ENCODE measurements around the gene OR6K3. TPM values are rescaled to one million over a fixed set of nuclear protein-coding genes. Genes with fewer than 3 reads are reported as not detected.

Gene OR6K3
- total and polyA plus RNA-seq, 2 of the 13 experiments (the other 11 are each of a cell fraction or from before 2014, with no cell fraction given), result not detected

DNA sequence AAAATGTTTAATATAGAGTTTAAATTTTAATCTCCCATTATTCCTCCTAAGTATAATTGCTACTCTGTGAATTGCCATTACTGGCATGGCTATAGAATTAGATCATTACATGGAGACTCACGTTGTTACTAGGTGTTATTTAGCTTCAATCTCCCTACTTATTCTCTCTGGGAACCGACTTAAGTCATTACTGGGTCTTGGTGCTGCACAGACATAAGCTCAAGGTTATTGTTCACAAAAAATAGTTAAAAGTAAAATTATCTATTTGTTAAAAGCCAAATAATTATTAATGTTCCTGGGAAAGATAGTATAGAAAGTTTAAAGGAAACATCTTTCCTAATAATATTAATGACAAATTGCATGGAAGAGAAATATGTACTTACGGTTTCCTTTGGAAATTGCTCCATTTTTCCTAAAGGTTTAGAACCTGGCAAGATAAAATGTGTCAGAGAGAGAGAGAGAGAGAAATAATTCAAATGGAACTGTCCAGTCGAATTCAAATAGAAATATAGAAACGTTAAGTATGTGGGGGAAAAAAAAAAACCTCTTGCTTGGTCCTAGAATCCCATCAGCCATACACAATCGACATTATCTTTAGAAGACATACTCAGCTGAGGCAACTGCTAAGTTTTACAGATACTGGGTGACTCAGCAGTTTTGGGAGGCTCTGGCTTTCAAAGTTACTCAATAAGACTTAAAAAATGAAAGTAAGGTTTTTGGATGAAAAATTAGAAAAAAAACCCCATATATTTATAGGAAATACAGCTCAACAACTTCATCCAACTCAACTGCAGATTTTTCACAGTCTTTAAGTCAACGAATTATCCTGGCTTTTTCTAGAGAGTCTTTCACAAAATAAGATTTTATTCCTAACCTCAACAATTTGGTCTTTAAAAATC lies 34.2 kb downstream of the OR6K3 start, which contains the start of gene SPTA1:
Gene SPTA1 (minus strand): TSS at position 605 of the 899 bp plus-strand sequence. CDS start 198 bp downstream, at position 407.
- Histone ChIP-seq H3K36me3 (replicated peaks in 1 of 2; ENCODE audit: control insufficient read depth in 1 of 2, insufficient read depth in 2 of 2, low read length in 2 of 2) (no peaks in the 10 kb centered on the region), H3K27me3 (ENCODE audit: control insufficient read depth in 1 of 2, insufficient read depth in 2 of 2, low read length in 2 of 2) (no peaks in the 10 kb centered on the region), H3K4me1 (ENCODE audit: insufficient read depth, low read length) (no peaks in the 10 kb centered on the region), H3K4me3 (replicated peaks in 1 of 3; ENCODE audit: insufficient read depth in 1 of 3, low read depth in 2 of 3, low read length in 3 of 3) (no peak within 1 kb of the TSS), H3K9me3 (ENCODE audit: low read length) (0 out of 2 replicates have a peak, but pooled peaks cover 4% of the 10 kb centered on the region), H2AFZ (ENCODE audit: low read length) (no peak within 1 kb of the TSS), H3K27ac (ENCODE audit: extremely low read length, insufficient read depth, low read length) (no peak within 1 kb of the TSS), H3K79me2 (ENCODE audit: insufficient read depth, low read length) (no peaks in the 10 kb centered on the region), H3K9ac (ENCODE audit: insufficient read depth, low read depth, low read length) (no peak within 1 kb of the TSS), H3K4me2 (ENCODE audit: low read depth, low read length) (no peak within 1 kb of the TSS), H4K20me1 (ENCODE audit: insufficient read depth, low read length) (no peaks in the 10 kb centered on the region)
- POLR2A ChIA-PET, result no interaction called here
- CTCF ChIA-PET (ENCODE audit: low intra/inter-chr PET ratio, low total read pairs), result no interaction called here
- WGBS (ENCODE audit: low lambda C conversion rate), result under 1% methylated on average over 7 of the region's 7 CpGs
- no peak for FAIRE-seq
- no peak for ATAC-seq
- in situ Hi-C loops (cut with HindIII; ENCODE audit: extremely low pct_ligation_motif_present, low pct_unique_long_range_greater_than_20kb) (no loop called here), intact Hi-C loops (cut with micrococcal nuclease; ENCODE audit: unreplicated experiment) (no loop called here)
- DNase-seq (ENCODE audit: low spot score), result no peak
- no TSS peak for BruUV-seq (replicated peaks)
- TF ChIP-seq MAFF (IDR thresholded peaks at IDR 0.05; ENCODE audit: low read depth, low read length) (peak; percentile 17; the same call in 1 of the 2 replicates), MAFK (conservative IDR thresholded peaks at IDR 0.05 in 1 of 2, IDR thresholded peaks at IDR 0.05 in 1 of 2; ENCODE audit: low read length in 2 of 2) (peak; percentile 24 to 47; a peak in 2 of 4 replicates), NFE2L2 (IDR thresholded peaks at IDR 0.05; ENCODE audit: low read length) (peak; percentile 77)
- TF ChIP-seq, protein P1, sequence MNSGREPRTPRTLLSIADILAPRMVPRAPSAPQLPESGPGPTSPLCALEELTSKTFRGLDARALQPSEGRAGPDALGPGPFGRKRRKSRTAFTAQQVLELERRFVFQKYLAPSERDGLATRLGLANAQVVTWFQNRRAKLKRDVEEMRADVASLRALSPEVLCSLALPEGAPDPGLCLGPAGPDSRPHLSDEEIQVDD (CRISPR knock-in tag; IDR thresholded peaks at IDR 0.05; ENCODE audit: borderline replicate concordance), result no peak

DNA sequence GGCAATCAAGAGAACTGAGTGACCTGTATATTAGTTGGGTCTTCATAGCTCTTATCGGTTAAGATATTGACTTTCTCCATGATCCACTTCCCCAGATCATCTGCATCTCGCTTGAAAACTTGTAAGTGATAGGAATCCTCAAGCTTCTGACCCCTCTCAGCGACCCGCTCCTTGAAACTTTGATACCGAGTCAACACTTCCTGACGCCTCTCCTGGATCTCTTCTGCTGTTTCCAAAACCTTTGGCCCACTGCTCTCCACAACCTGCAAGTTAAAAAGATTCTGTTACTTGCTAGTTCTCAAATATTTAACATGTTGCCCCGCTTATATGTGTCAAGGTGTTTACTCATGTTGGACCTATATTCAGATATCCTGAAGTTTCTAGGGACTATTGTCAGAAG lies 35.4 kb downstream of the OR6K3 start:
- BruUV-seq (replicated peaks), result no TSS peak
- DNase-seq (ENCODE audit: low spot score) (no peak), FAIRE-seq (no peak), ATAC-seq (no peak)
- no peaks in the 10 kb centered on the region for H3K4me1 ChIP-seq (ENCODE audit: insufficient read depth, low read length)
- H3K27me3 ChIP-seq (ENCODE audit: control insufficient read depth in 1 of 2, insufficient read depth in 2 of 2, low read length in 2 of 2), result no peaks in the 10 kb centered on the region
- no peaks in the 10 kb centered on the region for H4K20me1 ChIP-seq (ENCODE audit: insufficient read depth, low read length)
- WGBS (ENCODE audit: low lambda C conversion rate), result 9% methylated on average over 7 of the region's 7 CpGs
- no peaks in the 10 kb centered on the region for H3K36me3 ChIP-seq (replicated peaks in 1 of 2; ENCODE audit: control insufficient read depth in 1 of 2, insufficient read depth in 2 of 2, low read length in 2 of 2)
- H3K9ac ChIP-seq (ENCODE audit: insufficient read depth, low read depth, low read length), result no peak overlapping the region
- in situ Hi-C loops (cut with HindIII; ENCODE audit: extremely low pct_ligation_motif_present, low pct_unique_long_range_greater_than_20kb), result no loop called here
- H3K4me2 ChIP-seq (ENCODE audit: low read depth, low read length), result no peak overlapping the region
- H3K9me3 ChIP-seq (ENCODE audit: low read length), result peaks cover 10% of the 10 kb centered on the region; the same call in 1 of the 2 replicates
- H3K79me2 ChIP-seq (ENCODE audit: insufficient read depth, low read length), result no peaks in the 10 kb centered on the region
- intact Hi-C loops (cut with micrococcal nuclease; ENCODE audit: unreplicated experiment), result no loop called here
- ChIA-PET CTCF (ENCODE audit: low intra/inter-chr PET ratio, low total read pairs) (no interaction called here), POLR2A (no interaction called here)
- no peak overlapping the region for H2AFZ ChIP-seq (ENCODE audit: low read length)
- H3K27ac ChIP-seq (ENCODE audit: extremely low read length, insufficient read depth, low read length), result no peak overlapping the region
- H3K4me3 ChIP-seq (replicated peaks in 1 of 3; ENCODE audit: insufficient read depth in 1 of 3, low read depth in 2 of 3, low read length in 3 of 3), result no peak overlapping the region
- TF ChIP-seq FOXJ3 (CRISPR knock-in tag; IDR thresholded peaks at IDR 0.05; ENCODE audit: borderline replicate concordance), result no peak
- TF ChIP-seq KLF9 (CRISPR knock-in tag; IDR thresholded peaks at IDR 0.05; ENCODE audit: low read depth), result no peak
- TF ChIP-seq ZBTB3 (CRISPR knock-in tag; IDR thresholded peaks at IDR 0.05; ENCODE audit: borderline replicate concordance, low read depth), result no peak
- TF ChIP-seq, protein P2, sequence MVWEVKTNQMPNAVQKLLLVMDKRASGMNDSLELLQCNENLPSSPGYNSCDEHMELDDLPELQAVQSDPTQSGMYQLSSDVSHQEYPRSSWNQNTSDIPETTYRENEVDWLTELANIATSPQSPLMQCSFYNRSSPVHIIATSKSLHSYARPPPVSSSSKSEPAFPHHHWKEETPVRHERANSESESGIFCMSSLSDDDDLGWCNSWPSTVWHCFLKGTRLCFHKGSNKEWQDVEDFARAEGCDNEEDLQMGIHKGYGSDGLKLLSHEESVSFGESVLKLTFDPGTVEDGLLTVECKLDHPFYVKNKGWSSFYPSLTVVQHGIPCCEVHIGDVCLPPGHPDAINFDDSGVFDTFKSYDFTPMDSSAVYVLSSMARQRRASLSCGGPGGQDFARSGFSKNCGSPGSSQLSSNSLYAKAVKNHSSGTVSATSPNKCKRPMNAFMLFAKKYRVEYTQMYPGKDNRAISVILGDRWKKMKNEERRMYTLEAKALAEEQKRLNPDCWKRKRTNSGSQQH (CRISPR knock-in tag; IDR thresholded peaks at IDR 0.05; ENCODE audit: low read depth), result no peak
- no peak for TF ChIP-seq ZNF788 (CRISPR knock-in tag; IDR thresholded peaks at IDR 0.05; ENCODE audit: borderline replicate concordance)
- TF ChIP-seq MIER3 (CRISPR knock-in tag; IDR thresholded peaks at IDR 0.05; ENCODE audit: borderline replicate concordance), result no peak
- no peak for TF ChIP-seq NFKBIZ (CRISPR knock-in tag; IDR thresholded peaks at IDR 0.05)
- TF ChIP-seq CREM (IDR thresholded peaks at IDR 0.05), result no peak
- no peak for TF ChIP-seq CREM (CRISPR knock-in tag; IDR thresholded peaks at IDR 0.05)
- no peak for TF ChIP-seq ZFP36L1 (CRISPR knock-in tag; IDR thresholded peaks at IDR 0.05)
- TF ChIP-seq ZC3H13 (CRISPR knock-in tag; IDR thresholded peaks at IDR 0.05), result no peak
- TF ChIP-seq MAFG (CRISPR knock-in tag; IDR thresholded peaks at IDR 0.05), result no peak
- no peak for TF ChIP-seq ZNF468 (CRISPR knock-in tag; IDR thresholded peaks at IDR 0.05)
